GM18502 (cell line): Measurements from ENCODE around the gene GGPS1.
"Not testable (repeated sequence)": the region's sequence is repeated elsewhere in the genome, so short reads cannot be mapped to it uniquely, and the experiment has no call there.

ENCODE experiments used
- ATAC-seq: cut with Tn5 transposase; IDR thresholded peaks from one replicate; pipeline ENCODE4 v1.9.1; 2021; ENCODE audit warnings: mild to moderate bottlenecking; ENCODE audit not compliant: unreplicated experiment, poor library complexity

Gene GGPS1

DNA sequence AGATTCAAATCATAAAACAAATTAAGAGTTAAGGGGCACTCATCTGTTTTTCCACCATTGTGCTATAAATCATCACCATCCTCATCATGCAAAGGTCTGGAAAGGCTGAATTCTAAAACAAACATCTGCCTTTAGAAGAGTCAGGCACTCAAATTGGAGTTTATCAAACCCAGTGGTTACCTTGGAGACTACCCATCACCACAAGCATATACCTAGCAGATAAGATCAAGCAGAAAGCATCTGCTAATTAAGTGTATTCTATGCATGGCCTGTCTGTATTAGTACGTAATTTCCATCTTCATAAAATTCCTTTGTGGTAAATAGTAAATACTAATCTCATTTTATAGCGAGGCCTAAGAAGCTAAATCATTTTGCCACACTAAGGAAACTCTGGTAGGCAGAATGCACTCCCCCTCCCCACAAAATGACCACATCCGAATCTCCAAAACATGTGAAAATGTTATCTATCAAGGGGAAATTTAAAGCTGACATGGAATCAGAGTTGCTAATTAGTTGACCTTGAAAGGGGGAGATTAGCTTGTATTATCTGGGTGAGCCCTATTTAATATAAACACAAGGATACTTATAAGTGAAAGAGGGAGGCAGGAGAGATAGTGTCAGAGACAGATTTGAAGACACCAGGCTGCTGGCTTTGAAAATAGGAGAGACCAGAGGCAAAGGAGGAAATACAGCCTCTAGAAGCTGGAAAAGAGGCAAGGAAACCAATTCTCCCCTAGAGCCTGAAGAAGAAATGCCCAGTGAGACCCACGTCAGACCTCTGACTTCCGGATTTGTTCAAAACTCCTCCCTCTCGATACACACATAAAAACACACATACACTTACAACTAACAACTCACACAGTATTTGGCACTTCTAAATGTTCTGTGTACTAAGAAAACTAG lies 23.6 kb upstream of the GGPS1 start:
- ATAC-seq, result no peak

DNA sequence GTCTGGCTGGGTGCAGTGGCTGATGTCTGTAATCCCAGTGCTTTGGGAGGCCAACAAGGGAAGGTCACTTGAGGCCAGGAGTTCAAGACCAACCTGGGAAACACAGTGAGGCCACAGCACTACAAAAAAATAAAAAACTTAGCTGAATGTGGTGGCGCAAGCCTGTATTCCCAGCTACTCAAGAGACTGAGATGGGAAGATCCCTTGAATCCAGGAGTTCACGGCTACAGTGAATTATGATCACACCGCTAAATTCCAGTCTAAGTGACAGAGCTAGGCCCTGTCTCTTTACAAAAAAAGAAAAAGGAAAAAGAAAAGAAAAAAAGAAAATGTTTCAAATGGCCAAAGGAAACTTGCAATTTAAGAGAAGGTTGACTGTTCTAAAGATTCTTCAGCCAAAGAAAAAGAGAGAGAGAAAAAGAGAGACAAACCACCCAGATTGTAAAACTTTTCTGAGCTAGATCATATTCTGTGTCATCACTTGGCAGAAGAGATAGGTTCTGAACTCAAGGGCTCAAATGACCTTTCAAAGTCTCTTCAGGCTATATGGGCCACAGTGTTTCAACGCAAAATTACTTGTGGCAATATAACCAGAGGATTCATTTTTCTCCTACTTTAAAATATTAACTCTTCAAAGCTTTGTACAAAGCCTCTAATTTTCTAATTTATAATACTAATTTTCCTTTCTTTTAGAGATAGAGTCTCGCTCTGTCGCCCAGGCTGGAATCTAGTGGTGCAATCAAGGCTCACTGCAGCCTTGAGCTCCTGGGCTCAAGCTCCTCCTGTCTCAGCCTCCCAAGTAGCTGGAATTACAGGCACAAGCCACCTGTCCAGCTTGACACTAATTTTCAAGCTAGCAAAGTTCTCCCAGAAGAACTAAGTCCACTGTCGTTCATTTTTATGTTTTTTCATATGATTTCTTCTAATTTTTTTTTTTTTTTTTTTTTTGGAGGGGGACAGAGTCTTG lies 20.9 kb upstream of the GGPS1 start:
- no peak for ATAC-seq

- ATAC-seq, result not testable (repeated sequence)
These were observed 19.2 kb upstream of the GGPS1 start for GRCh38 chr1:235309206-235309605.

DNA sequence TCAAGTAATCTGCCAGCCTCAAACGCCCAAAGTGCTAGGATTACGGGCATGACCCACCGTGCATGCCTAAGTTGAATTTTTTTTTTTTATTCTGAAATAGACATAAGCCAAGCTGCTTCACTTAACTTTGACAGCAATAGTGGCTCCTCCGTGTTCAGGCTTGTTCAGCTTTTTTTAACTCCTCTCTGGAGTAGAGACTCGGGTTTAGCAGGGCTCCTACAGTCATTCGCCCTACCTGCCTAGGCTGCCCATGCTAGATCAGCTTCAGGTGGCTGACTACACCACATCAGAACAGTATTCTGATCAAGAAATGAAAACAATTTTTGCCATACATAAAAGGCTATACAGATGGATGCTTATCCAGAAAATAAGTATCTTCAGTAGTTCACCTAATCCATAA lies 15.1 kb upstream of the GGPS1 start:
- ATAC-seq, result no peak

DNA sequence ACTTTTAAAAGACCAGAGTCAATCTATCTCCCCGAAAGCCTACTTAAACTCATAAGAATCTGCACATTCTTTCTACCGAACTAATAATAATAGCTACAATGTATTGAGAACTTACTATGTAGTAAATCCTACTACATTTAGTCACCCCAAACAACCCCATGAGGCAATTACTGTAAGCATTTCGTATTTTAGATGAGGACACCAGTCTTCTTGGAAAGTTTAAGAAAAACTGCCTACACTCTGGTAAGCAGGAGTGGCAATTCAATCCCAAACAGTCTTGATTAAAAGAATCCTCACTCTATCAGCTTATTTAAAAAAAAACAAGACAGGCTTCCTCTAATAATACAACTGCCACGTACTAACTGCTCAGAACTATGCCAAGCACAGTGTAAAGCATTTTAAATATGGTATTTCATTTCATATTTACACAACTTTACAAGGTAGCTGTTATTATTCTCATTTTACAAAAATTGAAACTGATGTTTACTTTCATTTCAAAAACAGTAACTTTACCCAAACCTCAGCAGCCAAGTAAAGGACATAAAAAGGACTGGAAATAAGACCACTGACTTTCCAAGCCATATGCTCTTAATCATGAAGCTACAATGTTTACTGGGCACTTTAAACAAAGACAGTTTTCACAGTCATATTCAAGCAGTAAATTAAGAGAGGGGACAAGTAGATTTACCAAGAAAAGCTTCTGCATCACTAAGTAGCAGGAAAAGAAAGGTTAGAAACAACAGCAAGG lies 14.3 kb upstream of the GGPS1 start:
- ATAC-seq, result no peak

GRCh38 chr1:235315173-235315572 lies 13.2 kb upstream of the GGPS1 start:
- no peak for ATAC-seq

DNA sequence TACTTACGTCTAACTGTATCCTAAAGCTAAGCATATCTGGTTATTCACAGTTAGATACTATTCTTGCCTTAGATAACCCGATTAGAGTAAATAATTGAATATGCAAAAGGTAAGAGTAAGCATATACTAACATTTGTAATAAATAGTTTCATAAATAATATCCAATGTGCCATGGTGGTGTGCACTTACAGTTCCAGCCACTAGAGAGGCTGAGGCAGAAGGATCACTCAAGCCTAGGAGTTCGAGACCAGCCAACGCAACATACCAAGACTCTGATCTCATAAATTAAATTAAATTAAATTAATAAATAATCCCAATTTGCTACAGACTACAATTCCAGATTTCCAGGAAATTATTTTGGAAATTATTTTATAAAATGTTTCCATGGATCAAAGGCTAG lies 12.6 kb upstream of the GGPS1 start:
- ATAC-seq, result no peak

- ATAC-seq, result no peak
These were observed 11.2 kb upstream of the GGPS1 start for GRCh38 chr1:235317168-235317567.

- no peak for ATAC-seq
These were observed 9.1 kb upstream of the GGPS1 start for GRCh38 chr1:235319255-235319654.

DNA sequence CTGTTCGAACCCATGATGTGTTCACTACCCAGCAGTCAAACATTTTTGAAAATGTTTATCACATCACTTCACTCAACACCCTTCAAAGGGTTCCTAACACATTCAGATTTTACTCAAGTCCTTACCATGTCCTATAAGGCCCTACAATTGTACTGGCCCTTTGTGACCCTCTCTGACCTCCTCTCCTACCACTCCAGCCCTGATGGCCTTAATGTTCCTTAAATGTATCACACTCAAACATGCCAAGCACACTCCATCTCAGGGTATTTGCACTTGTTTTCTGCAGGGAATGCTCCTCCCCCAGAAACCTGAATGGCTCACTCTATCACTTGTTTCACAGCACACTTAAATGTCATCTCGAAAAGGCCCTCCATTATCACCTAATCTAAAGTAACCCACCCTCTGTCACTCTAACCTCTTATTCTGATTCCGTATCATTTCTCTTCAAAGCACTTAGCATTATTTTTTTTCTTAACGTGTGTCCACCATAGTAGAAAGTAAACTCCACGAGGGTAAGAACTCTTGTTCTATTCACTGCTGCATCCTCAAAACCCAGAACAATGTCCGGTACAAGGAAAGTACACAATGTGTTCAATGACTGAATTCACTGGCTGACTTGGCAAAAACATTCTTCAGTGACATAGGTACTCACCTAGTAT lies 7.7 kb upstream of the GGPS1 start:
- ATAC-seq, result no peak

DNA sequence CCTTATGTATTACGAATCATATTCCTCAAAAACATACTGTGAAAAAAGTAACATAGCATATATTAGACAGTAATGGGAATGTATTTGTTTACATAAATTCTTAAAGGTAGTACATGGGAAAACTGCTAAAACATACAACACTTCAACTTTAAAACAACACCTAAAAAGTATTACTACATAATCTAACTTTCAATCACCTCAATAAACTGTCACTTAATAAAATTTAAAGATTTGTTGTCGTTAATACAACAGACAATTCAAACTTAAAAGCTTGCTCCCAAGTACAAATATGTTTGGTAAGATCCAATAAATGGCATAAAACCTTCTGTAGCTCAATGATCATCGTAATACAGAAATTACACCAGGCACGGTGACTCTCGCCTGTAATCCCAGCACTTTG lies 4.1 kb upstream of the GGPS1 start:
- ATAC-seq, result no peak

DNA sequence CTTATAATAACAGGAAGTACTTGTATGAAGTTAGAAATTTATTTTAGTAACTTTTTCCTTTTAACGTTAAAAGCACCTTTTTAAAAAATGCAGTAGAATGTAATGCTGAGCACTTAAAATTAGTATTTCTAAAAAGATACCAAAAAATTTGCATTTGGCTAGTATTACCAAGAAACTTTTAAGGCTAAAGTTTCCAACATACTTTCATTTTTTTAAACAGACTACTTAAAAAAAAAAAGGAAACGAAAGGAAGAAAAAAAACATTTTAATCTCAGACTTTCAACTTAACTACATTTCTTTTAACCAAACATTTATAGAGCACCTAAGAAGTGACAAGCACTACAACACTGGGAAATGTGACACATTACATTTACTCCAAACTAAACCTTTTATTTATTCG lies 3.2 kb upstream of the GGPS1 start:
- ATAC-seq, result no peak

DNA sequence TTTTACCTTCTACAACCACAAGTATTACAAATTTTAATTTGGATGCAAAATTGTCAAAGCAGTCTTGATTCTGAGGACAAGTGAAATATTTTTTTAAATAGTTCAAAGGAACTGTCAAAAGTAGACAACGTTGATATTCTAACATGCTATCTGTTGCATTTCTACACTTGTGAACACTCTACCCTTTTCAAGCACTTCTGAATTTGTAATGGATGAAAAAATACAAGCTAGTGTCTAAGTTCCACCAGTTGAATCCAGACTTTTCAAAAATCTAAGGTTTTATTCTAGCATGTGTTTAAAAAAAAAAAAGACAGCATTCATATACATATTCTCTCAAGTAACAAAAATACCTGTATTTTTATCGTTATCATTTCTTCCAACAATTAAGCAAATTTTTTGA lies 2.5 kb upstream of the GGPS1 start:
- ATAC-seq, result no peak

- ATAC-seq, result no peak
These were observed 1.4 kb upstream of the GGPS1 start for GRCh38 chr1:235326719-235327558.

DNA sequence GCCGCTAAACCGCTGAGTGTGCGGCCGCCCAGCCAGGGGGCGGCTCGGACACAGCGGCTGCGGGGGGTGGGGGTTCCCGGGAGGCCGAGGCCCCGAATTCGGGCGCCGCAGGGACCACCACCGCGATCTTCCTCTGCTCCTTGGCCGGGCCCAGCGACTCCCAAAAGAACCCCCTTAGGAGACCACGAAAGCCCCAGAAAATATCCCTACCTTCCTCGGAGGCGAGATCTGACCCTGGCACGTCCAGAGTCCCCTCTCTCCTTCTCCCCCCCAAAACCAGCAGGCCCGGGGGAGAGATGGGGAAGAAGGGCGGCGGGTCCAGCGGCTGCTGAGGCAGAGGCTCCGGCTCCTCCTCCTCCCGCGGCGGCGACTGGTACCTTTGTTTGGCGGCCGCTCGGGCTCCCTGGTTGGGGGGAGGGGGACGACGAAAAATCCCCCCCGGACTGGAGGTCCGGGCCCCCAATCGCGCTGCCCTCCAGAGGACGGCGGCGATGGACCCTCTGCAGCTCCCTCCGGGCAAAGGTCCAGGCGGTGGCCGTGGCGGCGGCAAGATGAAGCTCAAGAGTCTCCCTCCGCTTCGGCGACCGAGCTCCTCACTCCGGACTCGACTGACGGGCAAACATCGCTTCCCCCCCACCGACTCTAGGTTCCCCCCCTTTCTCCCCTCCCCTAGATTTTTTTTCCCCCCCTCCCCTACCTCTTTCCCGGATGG lies 655 bp upstream of the GGPS1 start, which contains the start of gene ARID4B:
Gene ARID4B (minus strand): TSS at position 621 of the 712 bp plus-strand sequence. CDS start 1,260 bp downstream, outside the sequence.
- peak; percentile 15 for ATAC-seq

DNA sequence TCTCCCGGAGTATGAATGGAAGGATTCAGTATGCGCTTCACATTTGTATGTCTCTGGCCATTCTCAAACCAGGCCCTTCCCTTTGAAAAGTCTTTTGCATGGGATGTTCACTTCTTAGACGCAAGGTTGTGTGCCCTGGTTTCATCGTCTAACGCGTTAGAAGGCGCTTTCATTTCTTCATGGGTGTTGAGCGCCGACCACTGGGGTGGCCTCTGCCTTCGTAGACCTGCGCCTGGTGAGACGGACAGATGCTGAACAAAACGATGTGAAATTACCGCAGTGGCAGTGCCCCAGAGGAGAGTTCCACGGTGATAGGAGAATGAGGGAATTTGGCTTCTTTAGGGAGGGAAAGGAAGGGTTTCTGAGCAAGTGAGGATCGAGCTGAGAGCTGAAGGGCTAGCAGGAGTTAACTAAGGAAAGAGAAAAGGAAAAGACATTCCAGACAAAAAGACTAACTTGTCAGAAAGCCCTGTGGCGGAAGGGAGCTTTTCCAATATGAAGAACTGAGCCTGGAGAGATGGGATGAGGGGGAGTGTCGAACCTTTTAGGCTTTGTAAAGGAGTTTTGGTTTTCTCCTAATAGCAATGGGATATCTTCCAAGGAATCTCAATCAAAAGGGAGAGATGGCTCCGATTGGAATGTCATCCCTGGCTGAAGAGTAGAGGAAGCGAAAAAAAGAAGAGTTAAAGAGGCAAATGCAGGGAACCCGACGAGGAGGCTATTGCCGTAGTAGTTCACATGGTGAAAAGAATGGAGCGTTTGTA lies 951 bp downstream of the GGPS1 start:
- ATAC-seq, result peak; percentile 29

DNA sequence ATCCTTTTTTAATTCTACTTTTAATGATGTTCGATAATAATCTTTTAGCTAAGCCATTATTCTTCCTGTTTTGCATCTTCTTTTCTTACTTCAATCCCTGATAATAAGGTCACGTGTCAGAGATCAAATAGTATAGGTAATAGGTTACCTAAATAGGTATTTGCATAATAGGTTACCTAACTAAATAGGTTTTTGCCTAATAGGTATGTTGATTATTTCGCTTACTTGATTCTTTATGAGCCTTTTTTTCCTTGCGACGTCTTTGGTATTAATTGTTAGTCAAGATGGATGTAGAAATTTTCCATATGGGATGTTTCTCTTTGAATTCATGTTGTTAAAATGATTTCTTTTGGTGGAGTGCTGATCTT lies 2.5 kb downstream of the GGPS1 start:
- no peak for ATAC-seq

DNA sequence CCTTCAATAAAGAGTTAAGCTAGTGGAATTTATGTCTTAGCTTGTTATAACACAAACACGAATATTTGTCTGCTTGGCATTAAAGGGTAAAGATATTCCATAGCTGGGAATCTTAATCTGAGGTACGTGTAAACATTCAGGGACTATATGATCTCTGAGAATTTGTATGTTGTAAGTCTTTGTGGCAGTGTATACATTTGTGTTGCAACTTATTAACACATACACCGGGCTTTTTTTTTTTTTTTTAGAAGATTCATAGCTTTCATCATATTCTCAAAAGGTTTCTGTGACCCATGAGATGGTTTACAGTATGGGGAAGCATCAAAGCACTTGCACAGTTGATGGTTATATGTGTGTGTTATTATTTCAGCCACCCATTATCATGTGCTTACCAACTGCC lies 3.0 kb downstream of the GGPS1 start:
- no peak for ATAC-seq
